VCaP (cell line): Measurements from ENCODE around the gene IFT52.

Experiments
- H3K27ac ChIP-seq: fragments of 450-650 bp; 2 replicates; pipeline ENCODE4 v1.5.1; 2017
- CTCF ChIP-seq: fragments of 450-650 bp; conservative IDR thresholded peaks from 2 replicates; pipeline ENCODE4 v1.5.1; 2017; ENCODE audit warnings: mild to moderate bottlenecking, moderate library complexity

IFT52 gene

GRCh38 chr20:43655937-43656336 lies 65.2 kb downstream of the IFT52 start:
- no peak overlapping the region for H3K27ac ChIP-seq
- no peak for TF ChIP-seq CTCF

- H3K27ac ChIP-seq = peak overlapping the region; percentile 85
These were observed 67.5 kb downstream of the IFT52 start for GRCh38 chr20:43658069-43658722.

GRCh38 chr20:43658723-43659419 lies 68.1 kb downstream of the IFT52 start:
- no peak for TF ChIP-seq CTCF
- peak overlapping the region; percentile 85 for H3K27ac ChIP-seq

More at GRCh38 chr20:43658069-43658722, 67.5 kb downstream of the IFT52 start:
- TF ChIP-seq CTCF = no peak; the same call in 1 of the 2 replicates

GRCh38 chr20:43662943-43663655 lies 72.4 kb downstream of the IFT52 start:
- no peak for TF ChIP-seq CTCF
- H3K27ac ChIP-seq = no peak overlapping the region

- H3K27ac ChIP-seq = no peak overlapping the region
- no peak for TF ChIP-seq CTCF
These were observed 74.9 kb downstream of the IFT52 start for GRCh38 chr20:43665466-43666176.

GRCh38 chr20:43666376-43667328 lies 75.9 kb downstream of the IFT52 start, which contains the start of gene MYBL2:
TSS of gene MYBL2 (plus strand) at chr20:43667114. CDS start at chr20:43667284, 170 bp downstream.
- H3K27ac ChIP-seq = peak within 1 kb of the TSS; percentile 48; the same call in 1 of the 2 replicates
- TF ChIP-seq CTCF = no peak
